Uterus (tissue), 4 donors: Measurements from ENCODE around the gene FAM53B. TPM values are rescaled to one million over a fixed set of nuclear protein-coding genes. Genes with fewer than 3 reads are reported as not detected.
A peak's percentile ranks its signal among the peaks of the same experiment; 100 is the strongest.

ENCODE experiments used
- DNase-seq, 2 donors: peaks; one replicate each; pipeline ENCODE4 v3.0.0-alpha.2; 2019 to 2020
- H3K27ac ChIP-seq, 2 donors: fragments of 200-600 bp; sonication (generic); 1 replicate in 1 of 2; 2 replicates in 1 of 2; pipeline ENCODE4 v1.5.1; 2016 to 2018
- H3K27me3 ChIP-seq, 2 donors: fragments of 200-600 bp; sonication (generic); one replicate each; pipeline ENCODE4 v1.5.1; 2018 to 2019; ENCODE audit warnings: control low read depth in 1 of 2
- H3K36me3 ChIP-seq, 2 donors: fragments of 200-600 bp; sonication (generic); one replicate each; pipeline ENCODE4 v1.5.1; 2019; ENCODE audit warnings: control low read depth in 1 of 2
- H3K4me1 ChIP-seq, 2 donors: fragments of 200-600 bp; sonication (generic); one replicate each; pipeline ENCODE4 v1.5.1; 2018 to 2019; ENCODE audit warnings: control low read depth in 1 of 2
- H3K4me3 ChIP-seq, 2 donors: fragments of 200-600 bp; sonication (generic); 1 replicate in 1 of 2; 2 replicates in 1 of 2; pipeline ENCODE4 v1.5.1; 2018 to 2019; ENCODE audit warnings: mild to moderate bottlenecking in 1 of 2
- H3K9me3 ChIP-seq, 2 donors: fragments of 200-600 bp; sonication (generic); one replicate each; pipeline ENCODE4 v1.5.1; 2019; ENCODE audit warnings: control low read depth in 1 of 2
- POLR2A ChIP-seq, 2 donors: fragments of 450-650 bp; IDR thresholded peaks; one replicate each; pipeline ENCODE4 v1.6.1; 2016; ENCODE audit warnings: antibody characterized with exemption in 2 of 2, mild to moderate bottlenecking in 1 of 2, moderate library complexity in 1 of 2
- intact Hi-C: fragments of 100-400 bp; cut with DNase I; formaldehyde crosslinking; loops from one replicate; pipeline ENCODE4 v1.15.1; 2023; ENCODE audit warnings: low total_unique reads
- total RNA-seq, 4 donors: library from RNA; depleted of rRNA in 3 of 4; stranded (reverse); fragments of >200 nt in 3 of 4; gene quantifications; one replicate each; pipeline versions ENCODE4 v1.1.0 to v1.2.4, GENCODE V29; 2014 to 2023
- TF ChIP-seq, protein P1 (sequence below), 4 experiments: fragments of 200-600 bp in 2 of 4; fragments of 450-650 bp in 2 of 4; sonication (generic) in 2 of 4; IDR thresholded peaks; one replicate each; pipeline ENCODE4 v1.5.1; 2016 to 2019; ENCODE audit warnings: antibody characterized with exemption in 4 of 4, mild to moderate bottlenecking in 2 of 4, moderate library complexity in 1 of 4
- donor health status: DM: yes; HTN: yes; CAD: no.

The FAM53B gene
- total RNA-seq, 4 donors from 2014 or later = 10.9 to 94.3 (median 67.8) TPM

GRCh38 chr10:124703778-124704427 is 40.3 kb downstream of the FAM53B start:
- TF ChIP-seq, protein P1, sequence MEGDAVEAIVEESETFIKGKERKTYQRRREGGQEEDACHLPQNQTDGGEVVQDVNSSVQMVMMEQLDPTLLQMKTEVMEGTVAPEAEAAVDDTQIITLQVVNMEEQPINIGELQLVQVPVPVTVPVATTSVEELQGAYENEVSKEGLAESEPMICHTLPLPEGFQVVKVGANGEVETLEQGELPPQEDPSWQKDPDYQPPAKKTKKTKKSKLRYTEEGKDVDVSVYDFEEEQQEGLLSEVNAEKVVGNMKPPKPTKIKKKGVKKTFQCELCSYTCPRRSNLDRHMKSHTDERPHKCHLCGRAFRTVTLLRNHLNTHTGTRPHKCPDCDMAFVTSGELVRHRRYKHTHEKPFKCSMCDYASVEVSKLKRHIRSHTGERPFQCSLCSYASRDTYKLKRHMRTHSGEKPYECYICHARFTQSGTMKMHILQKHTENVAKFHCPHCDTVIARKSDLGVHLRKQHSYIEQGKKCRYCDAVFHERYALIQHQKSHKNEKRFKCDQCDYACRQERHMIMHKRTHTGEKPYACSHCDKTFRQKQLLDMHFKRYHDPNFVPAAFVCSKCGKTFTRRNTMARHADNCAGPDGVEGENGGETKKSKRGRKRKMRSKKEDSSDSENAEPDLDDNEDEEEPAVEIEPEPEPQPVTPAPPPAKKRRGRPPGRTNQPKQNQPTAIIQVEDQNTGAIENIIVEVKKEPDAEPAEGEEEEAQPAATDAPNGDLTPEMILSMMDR (IDR thresholded peaks at IDR 0.05) = no peak
- TF ChIP-seq POLR2A (IDR thresholded peaks at IDR 0.05) = peak in 1 of 2 donors; percentile 37
- peak overlapping the region; percentile 84 to 92 for H3K27ac ChIP-seq
- intact Hi-C loops = loop anchor here (2.0 kb wide), 1 partner anchor 33 kb away; no protein-coding TSS in a partner anchor
- no peaks in the 10 kb centered on the region for H3K27me3 ChIP-seq
- H3K36me3 ChIP-seq = no peaks in the 10 kb centered on the region
- peaks cover 66 to 76% of the 10 kb centered on the region in 2 donors for H3K4me1 ChIP-seq
- no peaks in the 10 kb centered on the region for H3K9me3 ChIP-seq
- DNase-seq = peak; percentile 82 to 87
- H3K4me3 ChIP-seq = no peak overlapping the region

GRCh38 chr10:124703372-124703771 is 40.8 kb downstream of the FAM53B start:
- no peak overlapping the region for H3K4me3 ChIP-seq
- peaks cover 61 to 71% of the 10 kb centered on the region in 2 donors for H3K4me1 ChIP-seq
- TF ChIP-seq, protein P1 (IDR thresholded peaks at IDR 0.05) = no peak
- no peak for TF ChIP-seq POLR2A (IDR thresholded peaks at IDR 0.05)
- H3K9me3 ChIP-seq = no peaks in the 10 kb centered on the region
- no peaks in the 10 kb centered on the region for H3K27me3 ChIP-seq
- no peak for DNase-seq
- H3K27ac ChIP-seq = peak overlapping the region; percentile 84 to 92
- intact Hi-C loops = no loop called here
- H3K36me3 ChIP-seq = no peaks in the 10 kb centered on the region

DNA sequence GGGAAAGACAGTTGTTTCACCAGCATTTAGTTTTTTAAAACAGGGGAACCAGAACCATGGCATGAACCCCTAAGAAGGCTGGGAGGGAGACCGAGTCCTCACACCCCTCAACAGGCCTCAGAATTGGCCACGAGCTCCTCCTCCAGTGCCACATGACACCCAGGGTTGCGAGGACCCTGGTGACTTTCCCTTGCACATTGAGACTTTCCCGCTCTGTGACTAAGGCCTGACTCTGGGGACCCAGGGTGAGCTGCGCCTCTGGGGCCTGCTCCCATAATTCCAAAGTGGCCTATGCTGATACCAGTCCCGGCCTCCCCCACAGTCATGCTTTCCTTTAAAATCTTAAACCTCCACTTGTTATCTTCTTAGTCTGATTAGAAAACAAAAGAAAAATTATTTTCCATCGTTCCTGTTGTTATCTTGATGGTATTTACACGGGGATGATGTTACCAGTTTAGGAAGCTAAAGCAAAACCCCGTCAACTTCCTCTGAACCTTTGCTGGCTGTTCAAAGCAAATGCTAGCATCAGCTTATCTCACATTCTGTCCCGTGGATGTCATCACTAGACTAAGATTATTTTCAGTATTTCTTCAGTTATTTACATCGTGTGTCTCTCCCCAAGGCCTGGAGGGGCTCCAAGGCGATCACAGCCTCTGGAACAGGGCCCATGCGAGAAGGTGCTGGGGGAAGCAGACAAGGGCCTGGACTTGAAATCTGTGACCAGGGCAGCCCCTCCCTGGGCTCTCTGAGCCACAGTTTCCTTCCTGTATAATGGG is 42.1 kb downstream of the FAM53B start:
- H3K27ac ChIP-seq = peak overlapping the region; percentile 84 to 92
- H3K36me3 ChIP-seq = no peaks in the 10 kb centered on the region
- H3K27me3 ChIP-seq = no peaks in the 10 kb centered on the region
- H3K4me3 ChIP-seq = no peak overlapping the region
- TF ChIP-seq, protein P1 (IDR thresholded peaks at IDR 0.05) = no peak
- TF ChIP-seq POLR2A (IDR thresholded peaks at IDR 0.05) = no peak
- peak; percentile 76 to 83 for DNase-seq
- H3K4me1 ChIP-seq = peaks cover 51 to 60% of the 10 kb centered on the region in 2 donors
- intact Hi-C loops = no loop called here
- no peaks in the 10 kb centered on the region for H3K9me3 ChIP-seq

DNA sequence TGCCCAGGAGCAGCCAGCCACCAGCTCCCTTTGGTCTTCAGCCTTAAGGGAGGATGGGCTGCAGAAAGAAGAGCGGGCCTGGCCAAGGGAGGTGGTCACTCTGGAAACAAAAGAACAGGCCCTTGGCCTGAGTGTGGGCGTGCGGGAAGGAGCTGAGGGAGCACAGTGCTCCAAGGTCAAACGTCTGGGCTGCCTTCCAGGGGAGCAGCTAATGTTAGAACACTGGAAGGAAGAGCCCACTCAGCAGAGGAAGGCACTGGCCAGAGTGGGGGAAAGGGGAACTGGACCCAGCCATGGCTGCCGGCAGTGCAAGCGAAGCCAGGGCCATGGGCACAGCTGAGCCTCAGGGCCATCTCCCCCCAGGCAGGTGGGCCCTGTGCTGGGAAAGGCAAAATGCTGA is 42.7 kb downstream of the FAM53B start:
- Histone ChIP-seq H3K4me1 (peaks cover 44 to 54% of the 10 kb centered on the region in 2 donors), H3K27me3 (no peaks in the 10 kb centered on the region), H3K27ac (peak overlapping the region; percentile 84 to 92), H3K4me3 (no peak overlapping the region), H3K36me3 (no peaks in the 10 kb centered on the region), H3K9me3 (no peaks in the 10 kb centered on the region)
- TF ChIP-seq, protein P1 (IDR thresholded peaks at IDR 0.05) = no peak
- TF ChIP-seq POLR2A (IDR thresholded peaks at IDR 0.05) = no peak
- intact Hi-C loops = no loop called here
- DNase-seq = peak; percentile 95 to 97

GRCh38 chr10:124701038-124701365 is 43.2 kb downstream of the FAM53B start:
- Histone ChIP-seq H3K4me1 (peaks cover 40 to 50% of the 10 kb centered on the region in 2 donors), H3K9me3 (no peaks in the 10 kb centered on the region), H3K27me3 (no peaks in the 10 kb centered on the region), H3K36me3 (no peaks in the 10 kb centered on the region), H3K4me3 (no peak overlapping the region), H3K27ac (peak overlapping the region; percentile 84 to 92)
- DNase-seq = no peak
- intact Hi-C loops = no loop called here
- TF ChIP-seq, protein P1 (IDR thresholded peaks at IDR 0.05) = no peak
- no peak for TF ChIP-seq POLR2A (IDR thresholded peaks at IDR 0.05)
